ENCODE results near the gene ZNF71. TPM values are rescaled to one million over a fixed set of nuclear protein-coding genes. Genes with fewer than 3 reads are reported as not detected.
A peak's percentile ranks its signal among the peaks of the same experiment; 100 is the strongest.

ZNF71 gene
- polyA plus RNA-seq, 3 donors from 2014 or later = 8.0 to 12.3 (median 12.3) TPM

GRCh38 chr19:56639217-56639616, 44.1 kb downstream of the ZNF71 start:
- Mint-ChIP-seq H3K4me3 (no peak overlapping the region), H3K36me3 (peaks cover 7 to 13% (median 8%) of the 10 kb centered on the region in 3 donors), H3K27me3 (ENCODE audit: low read depth in 3 of 3) (peaks cover 5 to 7% (median 7%) of the 10 kb centered on the region in 3 donors), H3K9me3 (peaks cover 19 to 68% (median 46%) of the 10 kb centered on the region in 6 donors), H3K27ac (no peak overlapping the region), H3K4me1 (peaks cover 0 to 1% of the 10 kb centered on the region in 2 donors)
- DNase-seq = no peak

- H3K4me3 Mint-ChIP-seq = no peak within 1 kb of the TSS
- peaks cover 14 to 22% (median 16%) of the 10 kb centered on the region in 3 donors for H3K36me3 Mint-ChIP-seq
- H3K27me3 Mint-ChIP-seq (ENCODE audit: low read depth in 3 of 3) = peaks cover 5 to 11% (median 9%) of the 10 kb centered on the region in 3 donors
- H3K9me3 Mint-ChIP-seq = peaks cover 14 to 80% (median 53%) of the 10 kb centered on the region in 6 donors
- H3K27ac Mint-ChIP-seq = no peak within 1 kb of the TSS
- DNase-seq = no peak
- H3K4me1 Mint-ChIP-seq = no peaks in the 10 kb centered on the region
These were observed 47.8 kb downstream of the ZNF71 start, which contains the start of gene SMIM17 for GRCh38 chr19:56642711-56643459. Gene SMIM17, plus strand, starts transcription at chr19:56643159. Its CDS starts 2,509 bp downstream, at chr19:56645668.

- Mint-ChIP-seq H3K36me3 (peaks cover 13 to 28% (median 16%) of the 10 kb centered on the region in 3 donors), H3K9me3 (peaks cover 18 to 80% (median 54%) of the 10 kb centered on the region in 6 donors), H3K27ac (no peak overlapping the region), H3K27me3 (ENCODE audit: low read depth in 3 of 3) (peaks cover 5 to 13% (median 10%) of the 10 kb centered on the region in 3 donors), H3K4me1 (no peaks in the 10 kb centered on the region), H3K4me3 (no peak overlapping the region)
- no peak for DNase-seq
These were observed 48.4 kb downstream of the ZNF71 start for GRCh38 chr19:56643460-56643955.

- no peak for DNase-seq
- no peak overlapping the region for H3K27ac Mint-ChIP-seq
- H3K27me3 Mint-ChIP-seq (ENCODE audit: low read depth in 3 of 3) = peaks cover 0 to 1% (median 1%) of the 10 kb centered on the region in 3 donors
- no peaks in the 10 kb centered on the region for H3K4me1 Mint-ChIP-seq
- peaks cover 0 to 6% (median 0%) of the 10 kb centered on the region in 3 donors for H3K36me3 Mint-ChIP-seq
- no peak overlapping the region for H3K4me3 Mint-ChIP-seq
- H3K9me3 Mint-ChIP-seq = peaks cover 23 to 74% (median 43%) of the 10 kb centered on the region in 6 donors
These were observed 59.0 kb downstream of the ZNF71 start for GRCh38 chr19:56654151-56654550.

GRCh38 chr19:56660381-56661107, 65.4 kb downstream of the ZNF71 start:
- H3K9me3 Mint-ChIP-seq = peaks cover 6 to 59% (median 21%) of the 10 kb centered on the region in 6 donors

GRCh38 chr19:56661248-56661647, 66.1 kb downstream of the ZNF71 start:
- Mint-ChIP-seq H3K4me3 (no peak overlapping the region), H3K27me3 (ENCODE audit: low read depth in 3 of 3) (peaks cover 0 to 8% (median 0%) of the 10 kb centered on the region in 3 donors), H3K4me1 (peaks cover under 1 to 4% of the 10 kb centered on the region in 2 donors), H3K27ac (no peak overlapping the region), H3K9me3 (peaks cover 4 to 58% (median 19%) of the 10 kb centered on the region in 6 donors), H3K36me3 (peaks cover 3 to 16% (median 12%) of the 10 kb centered on the region in 3 donors)
- no peak for DNase-seq

More at GRCh38 chr19:56660381-56661107, 65.4 kb downstream of the ZNF71 start:
- Mint-ChIP-seq H3K27me3 (ENCODE audit: low read depth in 3 of 3) (peaks cover 0 to 7% (median 0%) of the 10 kb centered on the region in 3 donors), H3K4me3 (peak overlapping the region in 1 of 5 donors; percentile 27), H3K4me1 (peaks cover 0 to 4% of the 10 kb centered on the region in 2 donors), H3K36me3 (peaks cover 3 to 16% (median 9%) of the 10 kb centered on the region in 3 donors), H3K27ac (no peak overlapping the region)
- DNase-seq = no peak

- Mint-ChIP-seq H3K4me3 (no peak overlapping the region), H3K27ac (no peak overlapping the region), H3K36me3 (peaks cover 2 to 18% (median 12%) of the 10 kb centered on the region in 3 donors), H3K4me1 (peaks cover 20 to 27% of the 10 kb centered on the region in 2 donors), H3K9me3 (peaks cover 2 to 41% (median 10%) of the 10 kb centered on the region in 6 donors), H3K27me3 (ENCODE audit: low read depth in 3 of 3) (peaks cover 0 to 8% (median 0%) of the 10 kb centered on the region in 3 donors)
- no peak for DNase-seq
These were observed 68.9 kb downstream of the ZNF71 start for GRCh38 chr19:56663931-56664500.

GRCh38 chr19:56664511-56664910, 69.4 kb downstream of the ZNF71 start:
- Mint-ChIP-seq H3K9me3 (peaks cover 2 to 36% (median 6%) of the 10 kb centered on the region in 6 donors), H3K27ac (no peak overlapping the region)

GRCh38 chr19:56667311-56667870, 72.3 kb downstream of the ZNF71 start:
- Mint-ChIP-seq H3K27ac (peak overlapping the region in 3 of 6 donors; percentile 64 to 80 (median 70)), H3K9me3 (peaks cover 0 to 31% (median 2%) of the 10 kb centered on the region in 6 donors), H3K4me1 (peaks cover 31 to 48% of the 10 kb centered on the region in 2 donors), H3K36me3 (peaks cover 3 to 15% (median 9%) of the 10 kb centered on the region in 3 donors), H3K4me3 (peak overlapping the region in 2 of 5 donors; percentile 24 to 41), H3K27me3 (ENCODE audit: low read depth in 3 of 3) (peaks cover 0 to 1% (median 0%) of the 10 kb centered on the region in 3 donors)
- peak in 2 of 3 donors; percentile 20 to 22 for DNase-seq

More at GRCh38 chr19:56664511-56664910, 69.4 kb downstream of the ZNF71 start:
- DNase-seq = no peak
- H3K27me3 Mint-ChIP-seq (ENCODE audit: low read depth in 3 of 3) = peaks cover 0 to 6% (median 0%) of the 10 kb centered on the region in 3 donors
- H3K36me3 Mint-ChIP-seq = peaks cover 3 to 19% (median 12%) of the 10 kb centered on the region in 3 donors
- peaks cover 20 to 30% of the 10 kb centered on the region in 2 donors for H3K4me1 Mint-ChIP-seq
- no peak overlapping the region for H3K4me3 Mint-ChIP-seq

GRCh38 chr19:56668676-56669075, 73.6 kb downstream of the ZNF71 start:
- no peak overlapping the region for H3K4me3 Mint-ChIP-seq
- no peak for DNase-seq
- H3K27me3 Mint-ChIP-seq (ENCODE audit: low read depth in 3 of 3) = peaks cover 0 to 1% (median 0%) of the 10 kb centered on the region in 3 donors
- H3K9me3 Mint-ChIP-seq = peaks cover 0 to 23% (median 2%) of the 10 kb centered on the region in 6 donors
- peak overlapping the region in 2 of 6 donors; percentile 47 to 59 for H3K27ac Mint-ChIP-seq
- H3K4me1 Mint-ChIP-seq = peaks cover 31 to 48% of the 10 kb centered on the region in 2 donors
- H3K36me3 Mint-ChIP-seq = peaks cover 3 to 9% (median 9%) of the 10 kb centered on the region in 3 donors

GRCh38 chr19:56670401-56670960, 75.4 kb downstream of the ZNF71 start:
- H3K4me1 Mint-ChIP-seq = peaks cover 31 to 48% of the 10 kb centered on the region in 2 donors
- peaks cover 0 to 1% (median 0%) of the 10 kb centered on the region in 3 donors for H3K27me3 Mint-ChIP-seq (ENCODE audit: low read depth in 3 of 3)
- H3K36me3 Mint-ChIP-seq = peaks cover 3% of the 10 kb centered on the region in 3 donors
- peak overlapping the region; percentile 69 to 93 (median 91) for H3K4me3 Mint-ChIP-seq
- peaks cover 0 to 16% (median under 1%) of the 10 kb centered on the region in 6 donors for H3K9me3 Mint-ChIP-seq
- no peak for DNase-seq
- peak overlapping the region in 2 of 6 donors; percentile 10 to 61 for H3K27ac Mint-ChIP-seq

- H3K27ac Mint-ChIP-seq = peak overlapping the region in 5 of 6 donors; percentile 35 to 88 (median 86)
- H3K4me3 Mint-ChIP-seq = peak overlapping the region; percentile 85 to 93 (median 91)
- no peak for DNase-seq
- peaks cover 0 to 16% (median under 1%) of the 10 kb centered on the region in 6 donors for H3K9me3 Mint-ChIP-seq
- H3K36me3 Mint-ChIP-seq = peaks cover 0 to 3% (median 3%) of the 10 kb centered on the region in 3 donors
- peaks cover 31 to 48% of the 10 kb centered on the region in 2 donors for H3K4me1 Mint-ChIP-seq
- no peaks in the 10 kb centered on the region for H3K27me3 Mint-ChIP-seq (ENCODE audit: low read depth in 3 of 3)
These were observed 76.0 kb downstream of the ZNF71 start for GRCh38 chr19:56670961-56671612.
